ENCODE measurements around the gene FSTL4.

- no peak for TF ChIP-seq CTCF (IDR thresholded peaks at IDR 0.05; ENCODE audit: borderline replicate concordance, extremely low read depth, low read length, poor library complexity, severe bottlenecking)
- TF ChIP-seq EZH2 (IDR thresholded peaks at IDR 0.05; ENCODE audit: borderline replicate concordance, low read depth, low read length, severe bottlenecking): no peak
Measured at GRCh38 chr5:133579766-133580165, 32.6 kb downstream of the FSTL4 start.
